OCI-LY3 (cell line): ENCODE measurements around the gene FAM72B.
A peak's percentile ranks its signal among the peaks of the same experiment; 100 is the strongest.
"Not testable (repeated sequence)": the region's sequence is repeated elsewhere in the genome, so short reads cannot be mapped to it uniquely, and the experiment has no call there.

Experiments
- H2AFZ ChIP-seq: fragments of 200-600, 300-600 bp; shearing (Covaris generic); 2 replicates; pipeline ENCODE4 v1.6.0; 2014; ENCODE audit warnings: antibody characterized with exemption, low read depth, low read length
- H3K27ac ChIP-seq: fragments of 200-600, 300-600 bp; sonication (generic); 2 replicates; pipeline ENCODE4 v1.5.1; 2014; ENCODE audit warnings: mild to moderate bottlenecking, low read length, moderate library complexity, mixed read lengths
- H3K27me3 ChIP-seq: fragments of 200-600, 300-600 bp; sonication (generic); 2 replicates; pipeline ENCODE4 v1.6.1; 2014; ENCODE audit warnings: low read depth, low read length, mixed read lengths
- H3K36me3 ChIP-seq: fragments of 200-600, 300-600 bp; sonication (generic); replicated peaks from 2 replicates; pipeline ENCODE3; 2014; ENCODE audit warnings: low read depth, low read length, mixed read lengths
- H3K4me1 ChIP-seq: fragments of 300-600, 200-600 bp; sonication (generic); 2 replicates; pipeline ENCODE4 v1.6.1; 2014; ENCODE audit warnings: low read length, mixed read lengths
- H3K4me2 ChIP-seq: fragments of 200-600, 300-600 bp; sonication (generic); 2 replicates; pipeline ENCODE4 v1.6.1; 2014; ENCODE audit warnings: low read length, mixed read lengths
- H3K4me3 ChIP-seq: fragments of 300-600, 200-600 bp; sonication (generic); 2 replicates; pipeline ENCODE4 v1.5.1; 2014; ENCODE audit warnings: antibody characterized with exemption, mild to moderate bottlenecking, low read length, moderate library complexity
- H3K79me2 ChIP-seq: fragments of 300-600, 200-600 bp; shearing (Covaris generic); 2 replicates; pipeline ENCODE4 v1.6.1; 2014; ENCODE audit warnings: mild to moderate bottlenecking, low read length, mixed read lengths
- H3K9ac ChIP-seq: fragments of 300-600, 200-600 bp; shearing (Covaris generic); 2 replicates; pipeline ENCODE4 v1.6.0; 2014; ENCODE audit warnings: mild to moderate bottlenecking, low read length, moderate library complexity
- H3K9me3 ChIP-seq: fragments of 200-600, 300-600 bp; shearing (Covaris generic); 2 replicates; pipeline ENCODE4 v1.6.1; 2014; ENCODE audit warnings: low read length, mixed read lengths; ENCODE audit not compliant: insufficient read depth
- H4K20me1 ChIP-seq: fragments of 200-600, 300-600 bp; sonication (generic); 2 replicates; pipeline ENCODE4 v1.6.1; 2016; ENCODE audit warnings: low read length, mixed read lengths; ENCODE audit not compliant: insufficient read depth

The FAM72B gene

GRCh38 chr1:121200232-121200631, 16.1 kb upstream of the FAM72B start:
- H3K27me3 ChIP-seq, H3K27ac ChIP-seq, H2AFZ ChIP-seq, H3K9me3 ChIP-seq, H3K4me1 ChIP-seq, H3K36me3 ChIP-seq, H4K20me1 ChIP-seq, H3K4me2 ChIP-seq, H3K4me3 ChIP-seq, H3K9ac ChIP-seq, H3K79me2 ChIP-seq: not testable (repeated sequence)

GRCh38 chr1:121199763-121200162, 15.6 kb upstream of the FAM72B start:
- not testable (repeated sequence) for H3K27ac ChIP-seq, H3K4me1 ChIP-seq, H3K4me2 ChIP-seq, H4K20me1 ChIP-seq, H3K36me3 ChIP-seq, H3K9ac ChIP-seq, H3K9me3 ChIP-seq, H3K27me3 ChIP-seq, H2AFZ ChIP-seq, H3K79me2 ChIP-seq, H3K4me3 ChIP-seq

GRCh38 chr1:121197095-121197882, 13.1 kb upstream of the FAM72B start:
- H3K4me2 ChIP-seq, H3K9me3 ChIP-seq, H3K27ac ChIP-seq, H4K20me1 ChIP-seq, H3K27me3 ChIP-seq, H3K79me2 ChIP-seq, H2AFZ ChIP-seq, H3K9ac ChIP-seq, H3K4me1 ChIP-seq, H3K36me3 ChIP-seq, H3K4me3 ChIP-seq: not testable (repeated sequence)

GRCh38 chr1:121192512-121192911, 8.4 kb upstream of the FAM72B start:
- not testable (repeated sequence) for H3K4me1 ChIP-seq, H3K9ac ChIP-seq, H3K27me3 ChIP-seq, H3K27ac ChIP-seq, H4K20me1 ChIP-seq, H3K4me3 ChIP-seq, H2AFZ ChIP-seq, H3K36me3 ChIP-seq, H3K79me2 ChIP-seq, H3K4me2 ChIP-seq, H3K9me3 ChIP-seq

GRCh38 chr1:121187914-121188313, 3.8 kb upstream of the FAM72B start:
- not testable (repeated sequence) for H3K27ac ChIP-seq, H3K36me3 ChIP-seq, H3K9ac ChIP-seq, H3K79me2 ChIP-seq, H2AFZ ChIP-seq, H3K9me3 ChIP-seq, H3K4me3 ChIP-seq, H3K27me3 ChIP-seq, H3K4me1 ChIP-seq, H4K20me1 ChIP-seq
- peak overlapping the region; percentile 17; the same call in 1 of the 2 replicates for H3K4me2 ChIP-seq

GRCh38 chr1:121186191-121186590, 2.1 kb upstream of the FAM72B start:
- H4K20me1 ChIP-seq, H3K9me3 ChIP-seq, H3K4me1 ChIP-seq, H3K4me2 ChIP-seq, H3K27ac ChIP-seq, H3K27me3 ChIP-seq, H3K79me2 ChIP-seq, H3K9ac ChIP-seq, H3K36me3 ChIP-seq, H2AFZ ChIP-seq: not testable (repeated sequence)
- H3K4me3 ChIP-seq: peak overlapping the region; percentile 52; the same call in 1 of the 2 replicates

GRCh38 chr1:121185140-121185708, 1.1 kb upstream of the FAM72B start:
- H3K36me3 ChIP-seq, H3K27me3 ChIP-seq, H3K79me2 ChIP-seq, H4K20me1 ChIP-seq, H3K4me2 ChIP-seq, H3K9me3 ChIP-seq, H2AFZ ChIP-seq, H3K4me1 ChIP-seq: not testable (repeated sequence)
- H3K4me3 ChIP-seq: peak overlapping the region; percentile 63
- peak overlapping the region; percentile 44 for H3K27ac ChIP-seq
- peak overlapping the region; percentile 20; the same call in 1 of the 2 replicates for H3K9ac ChIP-seq

GRCh38 chr1:121183867-121184266, 273 bp downstream of the FAM72B start:
- not testable (repeated sequence) for H3K27me3 ChIP-seq, H3K79me2 ChIP-seq, H4K20me1 ChIP-seq, H3K4me1 ChIP-seq, H3K9me3 ChIP-seq, H2AFZ ChIP-seq, H3K36me3 ChIP-seq
- Histone ChIP-seq H3K27ac (peak overlapping the region; percentile 51; the same call in 1 of the 2 replicates), H3K4me2 (0 out of 2 replicates have a peak overlapping the region, but pooled peaks have one; percentile 28), H3K9ac (peak overlapping the region; percentile 71), H3K4me3 (peak overlapping the region; percentile 75)

- H3K4me1 ChIP-seq, H3K27ac ChIP-seq, H3K9me3 ChIP-seq, H4K20me1 ChIP-seq, H3K4me3 ChIP-seq, H3K36me3 ChIP-seq, H3K79me2 ChIP-seq, H3K4me2 ChIP-seq, H2AFZ ChIP-seq, H3K9ac ChIP-seq, H3K27me3 ChIP-seq: not testable (repeated sequence)
Observed at GRCh38 chr1:121178197-121178596, 5.9 kb downstream of the FAM72B start.
